Retina (tissue), 1 donor: ENCODE data around the gene COLEC12.

Experiments used
- DNase-seq: peaks from one replicate; pipeline ENCODE4 v3.0.0-alpha.2; 2016

COLEC12 gene

GRCh38 chr18:267688-268552 lies 232.6 kb downstream of the COLEC12 start, which contains the start of gene THOC1:
TSS of gene THOC1 (minus strand) at chr18:268047. CDS start at chr18:268019, 28 bp downstream.
- peak; percentile 99 for DNase-seq

GRCh38 chr18:267380-267687 lies 233.2 kb downstream of the COLEC12 start:
- no peak for DNase-seq
